PFSK-1 (cell line): ENCODE measurements around the gene HOXA5.

Experiments used
- FOXP2 ChIP-seq: optimal IDR thresholded peaks from 2 replicates; pipeline ENCODE3; 2011; ENCODE audit warnings: borderline replicate concordance, control low read depth, inconsistent platforms; ENCODE audit not compliant: insufficient read depth; ENCODE audit errors: extremely low read length, extremely low read depth
- POLR2AphosphoS5 ChIP-seq: IDR thresholded peaks from 2 replicates; pipeline ENCODE4 v1.6.1; 2012; ENCODE audit warnings: low read depth, mild to moderate bottlenecking, control low read depth, low read length, moderate library complexity
- SIN3A ChIP-seq: IDR thresholded peaks from 2 replicates; pipeline ENCODE4 v1.6.1; 2012; ENCODE audit warnings: mild to moderate bottlenecking, low read length, moderate library complexity, borderline replicate concordance; ENCODE audit not compliant: insufficient read depth
- TAF1 ChIP-seq: IDR thresholded peaks from 2 replicates; pipeline ENCODE4 v1.6.1; 2012; ENCODE audit warnings: low read length, control low read depth, borderline replicate concordance; ENCODE audit not compliant: insufficient read depth
- TF ChIP-seq, protein P1 (sequence below), 2 experiments: IDR thresholded peaks; 2 replicates each; pipeline versions ENCODE4 v1.6.1 to v1.8.0; 2011 to 2012; ENCODE audit warnings: low read depth in 2 of 2, low read length in 2 of 2, control low read depth in 1 of 2, inconsistent platforms in 1 of 2, mild to moderate bottlenecking in 1 of 2, moderate library complexity in 1 of 2; ENCODE audit not compliant: insufficient read depth in 1 of 2

Gene HOXA5

GRCh38 chr7:27176524-27176845, 33.0 kb upstream of the HOXA5 start:
- TF ChIP-seq, protein P1, sequence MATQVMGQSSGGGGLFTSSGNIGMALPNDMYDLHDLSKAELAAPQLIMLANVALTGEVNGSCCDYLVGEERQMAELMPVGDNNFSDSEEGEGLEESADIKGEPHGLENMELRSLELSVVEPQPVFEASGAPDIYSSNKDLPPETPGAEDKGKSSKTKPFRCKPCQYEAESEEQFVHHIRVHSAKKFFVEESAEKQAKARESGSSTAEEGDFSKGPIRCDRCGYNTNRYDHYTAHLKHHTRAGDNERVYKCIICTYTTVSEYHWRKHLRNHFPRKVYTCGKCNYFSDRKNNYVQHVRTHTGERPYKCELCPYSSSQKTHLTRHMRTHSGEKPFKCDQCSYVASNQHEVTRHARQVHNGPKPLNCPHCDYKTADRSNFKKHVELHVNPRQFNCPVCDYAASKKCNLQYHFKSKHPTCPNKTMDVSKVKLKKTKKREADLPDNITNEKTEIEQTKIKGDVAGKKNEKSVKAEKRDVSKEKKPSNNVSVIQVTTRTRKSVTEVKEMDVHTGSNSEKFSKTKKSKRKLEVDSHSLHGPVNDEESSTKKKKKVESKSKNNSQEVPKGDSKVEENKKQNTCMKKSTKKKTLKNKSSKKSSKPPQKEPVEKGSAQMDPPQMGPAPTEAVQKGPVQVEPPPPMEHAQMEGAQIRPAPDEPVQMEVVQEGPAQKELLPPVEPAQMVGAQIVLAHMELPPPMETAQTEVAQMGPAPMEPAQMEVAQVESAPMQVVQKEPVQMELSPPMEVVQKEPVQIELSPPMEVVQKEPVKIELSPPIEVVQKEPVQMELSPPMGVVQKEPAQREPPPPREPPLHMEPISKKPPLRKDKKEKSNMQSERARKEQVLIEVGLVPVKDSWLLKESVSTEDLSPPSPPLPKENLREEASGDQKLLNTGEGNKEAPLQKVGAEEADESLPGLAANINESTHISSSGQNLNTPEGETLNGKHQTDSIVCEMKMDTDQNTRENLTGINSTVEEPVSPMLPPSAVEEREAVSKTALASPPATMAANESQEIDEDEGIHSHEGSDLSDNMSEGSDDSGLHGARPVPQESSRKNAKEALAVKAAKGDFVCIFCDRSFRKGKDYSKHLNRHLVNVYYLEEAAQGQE (IDR thresholded peaks at IDR 0.05; ENCODE audit: insufficient read depth in 1 of 2, low read depth in 2 of 2, low read length in 2 of 2): no peak
- TF ChIP-seq POLR2AphosphoS5: no peak
- TF ChIP-seq SIN3A: no peak
- TF ChIP-seq TAF1: no peak
- no peak for TF ChIP-seq FOXP2

- TF ChIP-seq, protein P1 (IDR thresholded peaks at IDR 0.05; ENCODE audit: insufficient read depth in 1 of 2, low read depth in 2 of 2, low read length in 2 of 2): no peak
- TF ChIP-seq SIN3A (no peak), POLR2AphosphoS5 (no peak), TAF1 (no peak), FOXP2 (no peak)
Observed at GRCh38 chr7:27175626-27176523, 32.4 kb upstream of the HOXA5 start.

GRCh38 chr7:27174874-27175625, 31.6 kb upstream of the HOXA5 start:
- TF ChIP-seq FOXP2 (no peak), POLR2AphosphoS5 (no peak), TAF1 (no peak), SIN3A (no peak)
- TF ChIP-seq, protein P1 (IDR thresholded peaks at IDR 0.05; ENCODE audit: insufficient read depth in 1 of 2, low read depth in 2 of 2, low read length in 2 of 2): no peak

GRCh38 chr7:27173956-27174873, 30.7 kb upstream of the HOXA5 start, which contains the start of gene HOXA10:
TSS of gene HOXA10 (minus strand) at chr7:27174320. CDS start at chr7:27174306, 14 bp downstream.
- TF ChIP-seq FOXP2 (no peak), POLR2AphosphoS5 (no peak), TAF1 (no peak), SIN3A (no peak)
- TF ChIP-seq, protein P1 (IDR thresholded peaks at IDR 0.05; ENCODE audit: insufficient read depth in 1 of 2, low read depth in 2 of 2, low read length in 2 of 2): no peak
